K562 (cell line): Measurements from ENCODE around the gene ZBTB49.

Experiments
- BHLHE40 ChIP-seq: IDR thresholded peaks from 2 replicates; pipeline ENCODE4 v1.6.1; 2011; ENCODE audit warnings: low read length, improper control_type of control experiment
- MTA1 ChIP-seq: fragments of 450-650 bp; IDR thresholded peaks from 2 replicates; pipeline ENCODE4 v1.6.1; 2017; ENCODE audit warnings: borderline replicate concordance
- POLR2A ChIP-seq: fragments of 450-650 bp; conservative IDR thresholded peaks from 2 replicates; pipeline ENCODE4 v1.6.1; 2016
- REST ChIP-seq, 2 experiments: fragments of 450-650 bp; formaldehyde crosslinking in 1 of 2; IDR thresholded peaks; 2 replicates each; pipeline versions ENCODE4 v1.4.0 to v1.6.1; 2014 to 2020; ENCODE audit warnings: mild to moderate bottlenecking in 2 of 2, borderline replicate concordance in 1 of 2, low read depth in 1 of 2
- SPI1 ChIP-seq: IDR thresholded peaks from 2 replicates; pipeline ENCODE4 v1.6.1; 2011; ENCODE audit warnings: low read depth, low read length, control low read depth, borderline replicate concordance
- SREBF2 ChIP-seq: sonication (generic); formaldehyde crosslinking; IDR thresholded peaks from 2 replicates; pipeline ENCODE4 v1.4.0; 2020; ENCODE audit warnings: mild to moderate bottlenecking, missing genetic modification reagents
- SRSF1 ChIP-seq: fragments of 200-400 bp; formaldehyde crosslinking; IDR thresholded peaks from 2 replicates; pipeline ENCODE4 v1.6.1; 2017; ENCODE audit warnings: mild to moderate bottlenecking, low read depth, low read length, moderate library complexity
- TF ChIP-seq, protein P1 (sequence below): fragments of 250-450 bp; sonication (Bioruptor Pico); IDR thresholded peaks from 2 replicates; pipeline ENCODE4 v1.8.0; 2021; ENCODE audit warnings: mild to moderate bottlenecking, moderate library complexity

- TF ChIP-seq BHLHE40 (no peak), REST (IDR thresholded peaks at IDR 0.05; ENCODE audit: borderline replicate concordance) (no peak), REST (CRISPR knock-in tag; IDR thresholded peaks at IDR 0.05; ENCODE audit: low read depth) (no peak), SRSF1 (no peak), POLR2A (no peak), MTA1 (no peak), SREBF2 (CRISPR knock-in tag) (no peak), SPI1 (no peak)
- TF ChIP-seq, protein P1, sequence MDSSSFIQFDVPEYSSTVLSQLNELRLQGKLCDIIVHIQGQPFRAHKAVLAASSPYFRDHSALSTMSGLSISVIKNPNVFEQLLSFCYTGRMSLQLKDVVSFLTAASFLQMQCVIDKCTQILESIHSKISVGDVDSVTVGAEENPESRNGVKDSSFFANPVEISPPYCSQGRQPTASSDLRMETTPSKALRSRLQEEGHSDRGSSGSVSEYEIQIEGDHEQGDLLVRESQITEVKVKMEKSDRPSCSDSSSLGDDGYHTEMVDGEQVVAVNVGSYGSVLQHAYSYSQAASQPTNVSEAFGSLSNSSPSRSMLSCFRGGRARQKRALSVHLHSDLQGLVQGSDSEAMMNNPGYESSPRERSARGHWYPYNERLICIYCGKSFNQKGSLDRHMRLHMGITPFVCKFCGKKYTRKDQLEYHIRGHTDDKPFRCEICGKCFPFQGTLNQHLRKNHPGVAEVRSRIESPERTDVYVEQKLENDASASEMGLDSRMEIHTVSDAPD: no peak
Observed at GRCh38 chr4:4288098-4288497, 2.0 kb upstream of the ZBTB49 start.
